SK-N-SH (cell line): ENCODE data around the gene SLC35F5. TPM values are rescaled to one million over a fixed set of nuclear protein-coding genes. Genes with fewer than 3 reads are reported as not detected.

Experiments used
- CTCF ChIA-PET: fragments of 300-600, 350-600 bp; formaldehyde crosslinking; extraction: SDS; loops from one replicate; lab custom pipeline; 2021; lab: Yijun Ruan, JAX
- POLR2A ChIA-PET: fragments of 350-600 bp; sonication (Branson Sonifier 250); formaldehyde crosslinking; extraction: SDS; loops from one replicate; lab custom pipeline; 2020; ENCODE audit warnings: antibody characterized with exemption, inconsistent platforms; lab: Yijun Ruan, JAX
- DNase-seq: peaks from one replicate; pipeline ENCODE4 v3.0.0; 2012
- H2AFZ ChIP-seq: fragments of 200-600 bp; sonication (generic); 2 replicates; pipeline ENCODE4 v1.8.1; 2016; ENCODE audit warnings: antibody characterized with exemption, mild to moderate bottlenecking, low read depth
- H3F3A ChIP-seq: fragments of 200-600 bp; sonication (generic); replicated peaks from 2 replicates; pipeline ENCODE3; 2016; ENCODE audit warnings: antibody characterized with exemption, mild to moderate bottlenecking; ENCODE audit not compliant: insufficient read depth
- H3K27ac ChIP-seq, 2 experiments: fragments of 200-500 bp in 1 of 2; fragments of 200-600 bp in 1 of 2; sonication (Bioruptor generic) in 1 of 2; sonication (generic), shearing (Covaris generic) in 1 of 2; 2 replicates each; pipeline versions ENCODE4 v1.5.1 to v1.6.1; 2014 to 2016; ENCODE audit warnings: low read depth in 2 of 2, inconsistent platforms in 1 of 2, low read length in 1 of 2, mild to moderate bottlenecking in 1 of 2, mixed read lengths in 1 of 2
- H3K27me3 ChIP-seq: fragments of 200-600 bp; sonication (generic), shearing (Covaris generic); 2 replicates; pipeline ENCODE4 v1.6.1; 2016; ENCODE audit warnings: mixed run types; ENCODE audit not compliant: insufficient read depth
- H3K36me3 ChIP-seq, 2 experiments: fragments of 200-500 bp in 1 of 2; fragments of 200-600 bp in 1 of 2; sonication (Bioruptor generic) in 1 of 2; sonication (generic) in 1 of 2; replicated peaks in 1 of 2; 2 replicates each; pipeline versions ENCODE3 to v1.5.1; 2014 to 2016; ENCODE audit warnings: low read length in 1 of 2, mild to moderate bottlenecking in 1 of 2; ENCODE audit not compliant: insufficient read depth in 2 of 2, control insufficient read depth in 1 of 2
- H3K4me1 ChIP-seq, 2 experiments: fragments of 200-500 bp in 1 of 2; fragments of 200-600 bp in 1 of 2; sonication (Bioruptor generic) in 1 of 2; sonication (generic), shearing (Covaris generic) in 1 of 2; 2 replicates each; pipeline versions ENCODE4 v1.5.1 to v1.6.1; 2014 to 2016; ENCODE audit warnings: low read depth in 1 of 2, low read length in 1 of 2, mixed run types in 1 of 2; ENCODE audit not compliant: insufficient read depth in 2 of 2, control insufficient read depth in 1 of 2
- H3K4me2 ChIP-seq: fragments of 200-600 bp; sonication (generic), shearing (Covaris generic); 2 replicates; pipeline ENCODE4 v1.6.1; 2017; ENCODE audit warnings: mixed run types
- H3K4me3 ChIP-seq, 2 experiments: fragments of 200-500 bp in 1 of 2; fragments of 200-600 bp in 1 of 2; sonication (Bioruptor generic) in 1 of 2; sonication (generic), shearing (Covaris generic) in 1 of 2; 2 replicates each; pipeline versions ENCODE4 v1.5.1 to v1.8.1; 2014 to 2016; ENCODE audit warnings: low read depth in 2 of 2, inconsistent platforms in 1 of 2, low read length in 1 of 2, mild to moderate bottlenecking in 1 of 2, mixed read lengths in 1 of 2, moderate library complexity in 1 of 2
- H3K79me2 ChIP-seq: fragments of 200-600 bp; sonication (generic); 2 replicates; pipeline ENCODE4 v1.8.1; 2017; ENCODE audit warnings: mild to moderate bottlenecking; ENCODE audit not compliant: insufficient read depth
- H3K9ac ChIP-seq: fragments of 200-600 bp; sonication (generic); 2 replicates; pipeline ENCODE4 v1.6.1; 2017; ENCODE audit warnings: mixed run types
- H3K9me2 ChIP-seq: fragments of 200-600 bp; sonication (generic); 2 replicates; pipeline ENCODE4 v1.6.1; 2017; ENCODE audit warnings: mixed run types
- H3K9me3 ChIP-seq: fragments of 200-600 bp; sonication (generic); 2 replicates; pipeline ENCODE4 v1.6.1; 2017; ENCODE audit warnings: mixed run types, mild to moderate bottlenecking, moderate library complexity
- H4K20me1 ChIP-seq: fragments of 200-600 bp; sonication (generic); 2 replicates; pipeline ENCODE4 v1.6.1; 2017; ENCODE audit warnings: mild to moderate bottlenecking, mixed run types; ENCODE audit not compliant: insufficient read depth
- CHD2 ChIP-seq: fragments of 150-350 bp; IDR thresholded peaks from 2 replicates; pipeline ENCODE4 v1.6.1; 2018; ENCODE audit warnings: low read length; ENCODE audit not compliant: partially characterized antibody
- CTCF ChIP-seq: fragments of 200-600 bp; sonication (generic); IDR thresholded peaks from 2 replicates; pipeline ENCODE4 v1.6.1; 2017; ENCODE audit warnings: antibody characterized with exemption, mild to moderate bottlenecking, moderate library complexity
- ELF1 ChIP-seq: IDR thresholded peaks from 2 replicates; pipeline ENCODE4 v1.4.0; 2012
- EP300 ChIP-seq, 2 experiments: IDR thresholded peaks; 2 replicates each; pipeline versions ENCODE4 v1.4.0 to v1.6.1; 2012; ENCODE audit warnings: borderline replicate concordance in 1 of 2, low read depth in 1 of 2, low read length in 1 of 2
- FOSL2 ChIP-seq: IDR thresholded peaks from 2 replicates; pipeline ENCODE4 v1.4.0; 2012; ENCODE audit warnings: low read depth, mild to moderate bottlenecking, moderate library complexity, borderline replicate concordance
- FOXM1 ChIP-seq: IDR thresholded peaks from 2 replicates; pipeline ENCODE4 v1.4.0; 2012; ENCODE audit warnings: low read depth, mild to moderate bottlenecking
- GATA2 ChIP-seq: sonication (generic); formaldehyde crosslinking; IDR thresholded peaks from 2 replicates; pipeline ENCODE4 v1.5.0; 2020; ENCODE audit warnings: mild to moderate bottlenecking, missing genetic modification reagents
- IRF3 ChIP-seq: fragments of 150-350 bp; IDR thresholded peaks from 2 replicates; pipeline ENCODE4 v1.6.1; 2016; ENCODE audit warnings: mild to moderate bottlenecking, low read depth, low read length
- JUND ChIP-seq: IDR thresholded peaks from 2 replicates; pipeline ENCODE4 v1.4.0; 2012
- MAX ChIP-seq: IDR thresholded peaks from 2 replicates; pipeline ENCODE4 v1.4.0; 2012; ENCODE audit warnings: low read depth
- MEF2A ChIP-seq: IDR thresholded peaks from 2 replicates; pipeline ENCODE4 v1.4.0; 2012; ENCODE audit warnings: low read depth, borderline replicate concordance
- MXI1 ChIP-seq: IDR thresholded peaks from 2 replicates; pipeline ENCODE4 v1.6.1; 2012; ENCODE audit warnings: mild to moderate bottlenecking, low read depth, low read length, improper control_type of control experiment
- NFIC ChIP-seq: IDR thresholded peaks from 2 replicates; pipeline ENCODE4 v1.4.0; 2012; ENCODE audit warnings: borderline replicate concordance
- NRF1 ChIP-seq: IDR thresholded peaks from 2 replicates; pipeline ENCODE4 v1.6.1; 2012; ENCODE audit warnings: low read depth, mild to moderate bottlenecking, low read length
- PBX3 ChIP-seq: IDR thresholded peaks from 2 replicates; pipeline ENCODE4; 2012
- POLR2AphosphoS5 ChIP-seq: IDR thresholded peaks from 2 replicates; pipeline ENCODE4 v1.6.1; 2012; ENCODE audit warnings: low read depth, low read length
- REST ChIP-seq: IDR thresholded peaks from 2 replicates; pipeline ENCODE4 v1.6.1; 2012; ENCODE audit warnings: mild to moderate bottlenecking, low read depth, low read length, moderate library complexity
- RFX5 ChIP-seq: IDR thresholded peaks from 2 replicates; pipeline ENCODE4 v1.6.1; 2012; ENCODE audit warnings: mild to moderate bottlenecking, improper control_type of control experiment, low read length
- RXRA ChIP-seq: IDR thresholded peaks from 2 replicates; pipeline ENCODE4 v1.4.0; 2012; ENCODE audit warnings: low read depth, mild to moderate bottlenecking, borderline replicate concordance
- SMC3 ChIP-seq: IDR thresholded peaks from 2 replicates; pipeline ENCODE4 v1.6.1; 2012; ENCODE audit warnings: low read depth, low read length, improper control_type of control experiment
- TAF1 ChIP-seq: IDR thresholded peaks from 2 replicates; pipeline ENCODE4 v1.6.1; 2012; ENCODE audit warnings: low read depth, mild to moderate bottlenecking, low read length, moderate library complexity, borderline replicate concordance
- USF1 ChIP-seq: IDR thresholded peaks from 2 replicates; pipeline ENCODE4 v1.4.0; 2012; ENCODE audit warnings: low read depth, borderline replicate concordance
- USF2 ChIP-seq: fragments of 150-350 bp; IDR thresholded peaks from 2 replicates; pipeline ENCODE4 v1.6.1; 2017; ENCODE audit warnings: antibody characterized with exemption, low read length, low read depth, borderline replicate concordance
- WGBS: methylation state at CpG from one replicate; pipeline ENCODE4 v1.1.6; 2017; ENCODE audit warnings: low lambda C conversion rate; 5-methylcytosine and 5-hydroxymethylcytosine counted together
- polyA plus RNA-seq, 3 experiments: library from polyadenylated mRNA; depleted of rRNA; stranded (reverse); fragments of >200 nt; gene quantifications; 2 replicates each; pipeline ENCODE4 v1.2.3, GENCODE V29; 2012

Gene SLC35F5
- polyA plus RNA-seq, 1 of the 3 experiments (the other 2 are of a cell fraction) = 16.8 TPM

GRCh38 chr2:113762377-113763118 lies 6.1 kb upstream of the SLC35F5 start:
- no peaks in the 10 kb centered on the region for H4K20me1 ChIP-seq
- peak overlapping the region; percentile 40 to 78; a peak in 3 of 4 replicates for H3K27ac ChIP-seq
- H2AFZ ChIP-seq = peak overlapping the region; percentile 39; the same call in 1 of the 2 replicates
- H3K4me3 ChIP-seq = no peak overlapping the region
- peak overlapping the region; percentile 43 for H3K4me2 ChIP-seq
- no peak overlapping the region for H3K9ac ChIP-seq
- no peaks in the 10 kb centered on the region for H3K9me3 ChIP-seq
- peaks cover 16% of the 10 kb centered on the region for H3F3A ChIP-seq
- WGBS = 24% methylated on average over 3 of the region's 3 CpGs
- no peaks in the 10 kb centered on the region for H3K27me3 ChIP-seq
- ChIA-PET CTCF (no interaction called here), POLR2A (no interaction called here)
- 0 out of 4 replicates have a peak, but pooled peaks cover 0 to 12% of the 10 kb centered on the region in 2 experiments for H3K4me1 ChIP-seq
- H3K79me2 ChIP-seq = peaks cover 4% of the 10 kb centered on the region
- H3K36me3 ChIP-seq = no peaks in the 10 kb centered on the region
- no peaks in the 10 kb centered on the region for H3K9me2 ChIP-seq
- DNase-seq = no peak
- TF ChIP-seq JUND (peak; percentile 85), REST (no peak), FOSL2 (peak; percentile 87; the same call in 1 of the 2 replicates), MAX (no peak), SMC3 (no peak), USF1 (peak; percentile 61; the same call in 1 of the 2 replicates), MEF2A (peak; percentile 95), NFIC (peak; percentile 74), RXRA (peak; percentile 81; the same call in 1 of the 2 replicates), GATA2 (CRISPR knock-in tag) (no peak), ELF1 (no peak), POLR2AphosphoS5 (peak; percentile 49; the same call in 1 of the 2 replicates), TAF1 (no peak), PBX3 (peak; percentile 89), MXI1 (no peak), FOXM1 (peak; percentile 61; the same call in 1 of the 2 replicates), RFX5 (no peak), IRF3 (no peak), EP300 (IDR thresholded peaks at IDR 0.05; ENCODE audit: borderline replicate concordance in 1 of 2, low read depth in 1 of 2, low read length in 1 of 2) (peak; percentile 26 to 86; a peak in 2 of 4 replicates), NRF1 (no peak), CHD2 (no peak), CTCF (no peak), USF2 (no peak)
